Measurements from ENCODE around the gene ZNF350.
"Not testable (repeated sequence)": the region's sequence is repeated elsewhere in the genome, so short reads cannot be mapped to it uniquely, and the experiment has no call there.

The ZNF350 gene

DNA sequence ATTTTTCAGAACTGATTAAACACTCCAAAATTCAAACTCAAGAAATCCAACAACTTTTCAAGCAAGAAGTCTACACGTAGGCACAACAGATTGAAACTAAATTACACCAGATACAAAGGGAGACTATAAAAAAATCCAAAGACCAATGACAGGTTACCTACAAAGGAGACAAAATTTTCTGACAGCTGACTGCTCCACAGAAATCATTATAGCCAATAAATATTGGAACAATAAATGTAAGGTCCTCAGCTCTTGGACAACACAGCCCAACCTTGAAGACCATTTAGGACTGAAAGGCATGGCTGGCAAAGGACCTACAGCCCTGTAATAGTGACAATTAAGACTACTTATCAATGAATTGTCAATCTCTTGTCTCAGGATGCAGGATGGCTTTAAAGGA, 15.9 kb downstream of the ZNF350 start:
- TF ChIP-seq, protein P1, sequence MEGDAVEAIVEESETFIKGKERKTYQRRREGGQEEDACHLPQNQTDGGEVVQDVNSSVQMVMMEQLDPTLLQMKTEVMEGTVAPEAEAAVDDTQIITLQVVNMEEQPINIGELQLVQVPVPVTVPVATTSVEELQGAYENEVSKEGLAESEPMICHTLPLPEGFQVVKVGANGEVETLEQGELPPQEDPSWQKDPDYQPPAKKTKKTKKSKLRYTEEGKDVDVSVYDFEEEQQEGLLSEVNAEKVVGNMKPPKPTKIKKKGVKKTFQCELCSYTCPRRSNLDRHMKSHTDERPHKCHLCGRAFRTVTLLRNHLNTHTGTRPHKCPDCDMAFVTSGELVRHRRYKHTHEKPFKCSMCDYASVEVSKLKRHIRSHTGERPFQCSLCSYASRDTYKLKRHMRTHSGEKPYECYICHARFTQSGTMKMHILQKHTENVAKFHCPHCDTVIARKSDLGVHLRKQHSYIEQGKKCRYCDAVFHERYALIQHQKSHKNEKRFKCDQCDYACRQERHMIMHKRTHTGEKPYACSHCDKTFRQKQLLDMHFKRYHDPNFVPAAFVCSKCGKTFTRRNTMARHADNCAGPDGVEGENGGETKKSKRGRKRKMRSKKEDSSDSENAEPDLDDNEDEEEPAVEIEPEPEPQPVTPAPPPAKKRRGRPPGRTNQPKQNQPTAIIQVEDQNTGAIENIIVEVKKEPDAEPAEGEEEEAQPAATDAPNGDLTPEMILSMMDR (IDR thresholded peaks at IDR 0.05; ENCODE audit: borderline replicate concordance, control extremely low read depth, extremely low read depth, insufficient read depth, missing control alignments), result no peak
- DNase-seq (ENCODE audit: low spot score), result no peak
- in situ Hi-C loops (cut with MboI; ENCODE audit: low sequenced_read_pairs, unreplicated experiment), result no loop called here

DNA sequence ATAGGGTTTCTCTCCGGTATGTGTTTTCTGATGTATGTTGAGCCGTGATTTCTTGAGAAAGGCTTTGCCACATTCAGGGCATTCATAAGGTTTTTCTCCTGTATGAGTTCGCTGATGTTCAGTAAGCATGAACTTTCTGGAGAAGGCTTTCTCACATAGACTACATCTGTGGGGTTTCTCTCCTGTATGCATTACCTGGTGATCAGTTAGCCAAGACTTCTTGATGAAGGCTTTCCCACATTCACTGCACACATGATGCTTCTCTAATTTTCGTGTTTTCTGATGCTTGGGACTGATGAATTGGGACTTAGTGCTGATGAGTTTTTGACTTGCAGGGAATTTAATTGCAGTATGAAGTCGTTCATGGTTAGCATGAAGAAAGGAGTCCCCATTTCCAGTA, 21.1 kb downstream of the ZNF350 start:
- in situ Hi-C loops (cut with MboI; ENCODE audit: low sequenced_read_pairs, unreplicated experiment), result no loop called here

DNA sequence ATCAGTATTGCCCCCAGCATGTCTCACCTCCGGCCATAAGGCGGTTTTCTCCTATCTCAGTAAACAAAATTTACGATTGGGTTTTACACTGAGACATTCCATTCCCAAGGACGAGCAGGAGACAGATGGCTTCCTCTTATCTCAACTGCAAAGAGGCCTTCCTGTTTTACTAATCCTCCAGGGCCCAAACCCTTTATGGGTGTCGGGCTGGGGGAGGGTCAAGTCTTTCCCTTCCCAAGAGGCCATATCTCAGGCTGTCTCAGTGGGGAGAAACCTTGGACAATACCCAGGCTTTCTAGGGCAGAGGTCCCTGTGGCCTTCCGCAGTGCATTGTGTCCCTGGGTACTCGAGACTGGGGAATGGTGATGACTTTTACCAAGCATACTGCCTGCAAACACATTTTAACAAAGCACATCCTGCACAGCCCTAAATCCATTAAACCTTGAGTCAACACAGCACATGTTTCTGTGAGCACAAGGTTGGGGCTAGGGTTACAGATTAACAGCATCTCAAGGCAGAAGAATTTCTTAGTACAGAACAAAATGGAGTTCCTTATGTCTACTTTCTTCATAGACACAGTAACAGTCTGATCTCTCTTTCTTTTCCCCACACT, 25.9 kb downstream of the ZNF350 start:
- DNase-seq (ENCODE audit: low spot score); in situ Hi-C loops (cut with MboI; ENCODE audit: low sequenced_read_pairs, unreplicated experiment): not testable (repeated sequence)

More for the DNA sequence above, 21.1 kb downstream of the ZNF350 start:
- TF ChIP-seq, protein P1 (IDR thresholded peaks at IDR 0.05; ENCODE audit: borderline replicate concordance, control extremely low read depth, extremely low read depth, insufficient read depth, missing control alignments), result no peak
- no peak for DNase-seq (ENCODE audit: low spot score)

DNA sequence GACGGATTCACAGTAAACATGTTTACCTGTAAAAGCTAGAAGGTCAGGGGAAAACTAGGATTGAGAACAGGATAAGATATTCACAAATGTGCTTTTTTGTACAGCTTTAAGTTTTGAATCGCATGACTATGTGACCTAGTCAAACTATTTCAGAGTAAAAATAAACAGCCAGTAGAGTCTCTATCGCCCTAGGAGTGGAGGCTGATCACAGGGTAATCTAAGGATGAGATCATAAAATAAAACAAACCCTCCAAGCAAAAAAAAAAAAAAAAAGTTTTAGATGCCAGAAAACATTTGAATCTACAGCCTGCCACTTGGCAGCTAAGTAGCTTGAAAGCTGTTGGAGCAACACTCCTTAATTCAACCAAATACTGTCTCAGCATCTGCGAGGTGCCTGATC, 26.8 kb downstream of the ZNF350 start:
- in situ Hi-C loops (cut with MboI; ENCODE audit: low sequenced_read_pairs, unreplicated experiment), result no loop called here
- DNase-seq (ENCODE audit: low spot score), result no peak
- TF ChIP-seq, protein P1 (IDR thresholded peaks at IDR 0.05; ENCODE audit: borderline replicate concordance, control extremely low read depth, extremely low read depth, insufficient read depth, missing control alignments), result no peak

DNA sequence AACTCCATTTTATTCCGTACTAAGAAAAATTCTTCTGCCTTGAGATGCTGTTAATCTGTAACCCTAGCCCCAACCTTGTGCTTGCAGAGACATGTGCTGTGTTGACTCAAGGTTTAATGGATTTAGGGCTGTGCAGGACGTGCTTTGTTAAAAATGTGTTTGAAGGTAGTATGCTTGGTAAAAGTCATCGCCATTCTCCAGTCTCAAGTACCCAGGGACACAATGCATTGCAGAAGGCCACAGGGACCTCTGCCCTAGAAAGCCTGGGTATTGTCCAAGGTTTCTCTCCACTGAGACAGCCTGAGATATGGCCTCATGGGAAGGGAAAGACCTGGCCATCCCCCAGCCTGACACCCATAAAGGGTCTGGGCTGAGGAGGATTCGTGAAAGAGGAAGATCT, 28.8 kb downstream of the ZNF350 start:
- DNase-seq (ENCODE audit: low spot score); in situ Hi-C loops (cut with MboI; ENCODE audit: low sequenced_read_pairs, unreplicated experiment): not testable (repeated sequence)

DNA sequence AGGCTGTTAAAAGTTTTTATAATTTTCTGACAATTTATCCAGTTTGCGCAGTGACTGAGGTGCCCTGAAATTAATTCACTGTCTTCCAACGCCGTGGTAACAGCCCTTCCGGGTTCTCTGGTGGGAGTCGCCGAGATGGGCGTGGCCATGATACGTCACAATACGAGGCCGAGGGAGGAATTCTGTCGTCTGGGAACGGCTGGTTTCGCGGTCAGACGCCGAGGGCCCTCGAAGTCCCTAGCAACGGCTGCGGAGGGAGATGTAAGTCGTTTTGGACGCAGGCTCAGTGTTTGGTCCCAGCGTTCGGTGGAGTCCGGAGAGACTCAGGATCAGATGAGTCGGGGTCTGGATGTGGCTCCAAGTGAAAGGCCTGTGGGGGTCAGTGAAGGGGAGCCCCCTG, 37.7 kb downstream of the ZNF350 start:
- in situ Hi-C loops (cut with MboI; ENCODE audit: low sequenced_read_pairs, unreplicated experiment), result no loop called here
- TF ChIP-seq, protein P1 (IDR thresholded peaks at IDR 0.05; ENCODE audit: borderline replicate concordance, control extremely low read depth, extremely low read depth, insufficient read depth, missing control alignments), result no peak
- no peak for DNase-seq (ENCODE audit: low spot score)

DNA sequence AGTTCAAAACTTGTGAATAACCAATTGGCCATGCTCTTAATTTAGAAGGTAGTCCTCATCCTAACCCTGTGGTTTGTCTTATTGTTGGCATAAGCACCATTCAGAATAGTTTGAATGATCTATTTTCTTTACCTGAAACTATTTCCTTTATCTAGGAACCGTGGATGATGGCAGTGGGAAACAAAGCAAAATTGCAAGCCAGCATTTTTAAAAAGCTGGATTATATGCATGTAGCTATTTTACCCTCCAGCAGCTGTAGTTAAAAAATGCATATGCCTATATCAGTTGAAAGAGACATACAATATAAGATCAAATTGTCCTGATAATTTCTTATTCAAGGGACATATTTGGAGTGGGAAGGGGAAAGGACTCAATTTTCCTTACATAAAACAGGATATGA, 40.0 kb downstream of the ZNF350 start:
- no peak for DNase-seq (ENCODE audit: low spot score)
- in situ Hi-C loops (cut with MboI; ENCODE audit: low sequenced_read_pairs, unreplicated experiment), result no loop called here
- TF ChIP-seq, protein P1 (IDR thresholded peaks at IDR 0.05; ENCODE audit: borderline replicate concordance, control extremely low read depth, extremely low read depth, insufficient read depth, missing control alignments), result no peak
